H1 (cell line): ENCODE data around the gene BMI1. TPM values are rescaled to one million over a fixed set of nuclear protein-coding genes. Genes with fewer than 3 reads are reported as not detected.

Source experiments
- CTCF ChIA-PET: fragments of 300-600 bp; sonication (Branson Sonifier 250); formaldehyde crosslinking; loops from one replicate; lab custom pipeline; 2021; ENCODE audit not compliant: partially characterized antibody; lab: Charles Lee
- POLR2A ChIA-PET: fragments of 300-600 bp; sonication (Branson Sonifier 250); formaldehyde crosslinking; loops from one replicate; lab custom pipeline; 2021; ENCODE audit warnings: inconsistent platforms; ENCODE audit not compliant: partially characterized antibody; lab: Charles Lee
- DNase-seq, 2 experiments: peaks; one replicate each; pipeline versions ENCODE4 v3.0.0 to v3.0.0-alpha.2; 2010 to 2022; ENCODE audit warnings: low spot score in 2 of 2, low read depth in 1 of 2, mixed read lengths in 1 of 2
- FAIRE-seq: peaks from 2 replicates; lab custom pipeline; 2011; peaks lifted over from hg19 to GRCh38; lab: Jason Lieb, UNC
- H2AFZ ChIP-seq: 2 replicates; pipeline ENCODE4 v1.8.1; 2012; ENCODE audit warnings: low read length, inconsistent platforms
- H2AK5ac ChIP-seq: 2 replicates; pipeline ENCODE4 v1.6.1; 2013; ENCODE audit warnings: low read depth, low read length
- H2BK120ac ChIP-seq: replicated peaks from 2 replicates; pipeline ENCODE3; 2013; ENCODE audit warnings: low read depth, low read length, inconsistent platforms
- H2BK12ac ChIP-seq: 2 replicates; pipeline ENCODE4 v1.6.1; 2013; ENCODE audit warnings: low read depth, low read length
- H2BK15ac ChIP-seq: 2 replicates; pipeline ENCODE4 v1.6.1; 2013; ENCODE audit warnings: low read length
- H2BK20ac ChIP-seq: 2 replicates; pipeline ENCODE4 v1.6.1; 2013; ENCODE audit warnings: low read length
- H2BK5ac ChIP-seq: 2 replicates; pipeline ENCODE4 v1.6.1; 2013; ENCODE audit warnings: low read depth, low read length
- H3K14ac ChIP-seq: 2 replicates; pipeline ENCODE4 v1.6.1; 2013; ENCODE audit warnings: inconsistent platforms; ENCODE audit not compliant: insufficient read length
- H3K18ac ChIP-seq: 2 replicates; pipeline ENCODE4 v1.6.1; 2013; ENCODE audit warnings: low read length; ENCODE audit errors: extremely low read depth
- H3K23ac ChIP-seq: 2 replicates; pipeline ENCODE4 v1.6.1; 2013; ENCODE audit warnings: inconsistent platforms; ENCODE audit not compliant: insufficient read length
- H3K23me2 ChIP-seq: 2 replicates; pipeline ENCODE4 v1.6.1; 2013; ENCODE audit warnings: low read depth, low read length
- H3K27ac ChIP-seq: 2 replicates; pipeline ENCODE4 v1.6.1; 2011; ENCODE audit warnings: low read depth, low read length, inconsistent platforms
- H3K27me3 ChIP-seq, 4 experiments: replicated peaks in 1 of 4; 1 replicate in 1 of 4; 2 replicates in 3 of 4; pipeline versions ENCODE4 v1.6.1 to v1.8.1; 2011 to 2013; ENCODE audit warnings: low read length in 3 of 4, mild to moderate bottlenecking in 3 of 4, inconsistent platforms in 2 of 4, mixed read lengths in 2 of 4, moderate library complexity in 1 of 4; ENCODE audit not compliant: control insufficient read depth in 3 of 4, insufficient read depth in 3 of 4; ENCODE audit errors: extremely low read depth in 1 of 4
- H3K36me3 ChIP-seq, 4 experiments: 2 replicates each; pipeline versions ENCODE4 v1.6.1 to v1.8.1; 2011 to 2013; ENCODE audit warnings: mild to moderate bottlenecking in 4 of 4, low read length in 3 of 4, moderate library complexity in 2 of 4, control low read depth in 1 of 4, inconsistent platforms in 1 of 4; ENCODE audit not compliant: insufficient read depth in 4 of 4, control insufficient read depth in 2 of 4
- H3K4ac ChIP-seq: replicated peaks from 2 replicates; pipeline ENCODE3; 2013; ENCODE audit warnings: low read length, low read depth, mixed read lengths, inconsistent platforms; ENCODE audit not compliant: insufficient read length
- H3K4me1 ChIP-seq, 4 experiments: replicated peaks in 1 of 4; 1 replicate in 1 of 4; 2 replicates in 3 of 4; pipeline versions ENCODE4 v1.6.1 to v1.8.1; 2011 to 2013; ENCODE audit warnings: low read length in 3 of 4, inconsistent platforms in 2 of 4, mixed read lengths in 1 of 4; ENCODE audit not compliant: insufficient read depth in 4 of 4, control insufficient read depth in 3 of 4
- H3K4me2 ChIP-seq, 2 experiments: 2 replicates each; pipeline versions ENCODE4 v1.6.1 to v1.8.1; 2011 to 2013; ENCODE audit warnings: low read depth in 2 of 2, low read length in 2 of 2, control low read depth in 1 of 2, inconsistent platforms in 1 of 2, mild to moderate bottlenecking in 1 of 2; ENCODE audit not compliant: insufficient read depth in 1 of 2
- H3K4me3 ChIP-seq, 4 experiments: fragments of 200-600, 300-600 bp in 1 of 4; sonication (generic), shearing (Covaris generic), sonication (Bioruptor Twin) in 1 of 4; 2 replicates each; pipeline versions ENCODE4 v1.5.1 to v1.8.1; 2011 to 2016; ENCODE audit warnings: low read length in 4 of 4, low read depth in 3 of 4, control low read depth in 2 of 4, inconsistent platforms in 2 of 4, mild to moderate bottlenecking in 2 of 4, mixed read lengths in 1 of 4, moderate library complexity in 1 of 4; ENCODE audit not compliant: insufficient read depth in 2 of 4; ENCODE audit errors: extremely low read depth in 1 of 4
- H3K56ac ChIP-seq: replicated peaks from 2 replicates; pipeline ENCODE3; 2013; ENCODE audit warnings: low read depth, mild to moderate bottlenecking, mixed read lengths, low read length, inconsistent platforms; ENCODE audit not compliant: insufficient read length
- H3K79me1 ChIP-seq: 2 replicates; pipeline ENCODE4 v1.6.1; 2013; ENCODE audit warnings: low read depth, low read length, control low read depth
- H3K79me2 ChIP-seq, 2 experiments: 2 replicates each; pipeline versions ENCODE4 v1.6.1 to v1.8.1; 2012 to 2013; ENCODE audit warnings: low read length in 2 of 2, mild to moderate bottlenecking in 2 of 2, inconsistent platforms in 1 of 2; ENCODE audit not compliant: insufficient read depth in 2 of 2, control insufficient read depth in 1 of 2
- H3K9ac ChIP-seq, 4 experiments: replicated peaks in 1 of 4; 1 replicate in 1 of 4; 2 replicates in 3 of 4; pipeline versions ENCODE4 v1.6.1 to v1.8.1; 2011 to 2013; ENCODE audit warnings: low read depth in 3 of 4, low read length in 3 of 4, control low read depth in 2 of 4, mild to moderate bottlenecking in 2 of 4, moderate library complexity in 2 of 4, inconsistent platforms in 1 of 4; ENCODE audit errors: extremely low read depth in 1 of 4
- H3K9me3 ChIP-seq, 2 experiments: 2 replicates each; pipeline versions ENCODE4 v1.6.1 to v1.8.1; 2012 to 2013; ENCODE audit warnings: mild to moderate bottlenecking in 2 of 2, moderate library complexity in 2 of 2, control low read depth in 1 of 2, inconsistent platforms in 1 of 2, low read depth in 1 of 2, low read length in 1 of 2, mixed read lengths in 1 of 2; ENCODE audit not compliant: insufficient read depth in 2 of 2
- H4K20me1 ChIP-seq, 2 experiments: replicated peaks in 1 of 2; 2 replicates each; pipeline versions ENCODE3 to v1.8.1; 2011 to 2013; ENCODE audit warnings: inconsistent platforms in 2 of 2, low read length in 2 of 2, mild to moderate bottlenecking in 1 of 2; ENCODE audit not compliant: insufficient read depth in 2 of 2, control insufficient read depth in 1 of 2
- H4K5ac ChIP-seq: 2 replicates; pipeline ENCODE4 v1.6.1; 2013; ENCODE audit warnings: low read length, low read depth, mixed read lengths, inconsistent platforms; ENCODE audit not compliant: insufficient read length
- H4K8ac ChIP-seq: 2 replicates; pipeline ENCODE4 v1.8.0; 2013; ENCODE audit warnings: mild to moderate bottlenecking, moderate library complexity, low read length, inconsistent platforms; ENCODE audit not compliant: insufficient read depth; ENCODE audit errors: extremely low read depth
- H4K91ac ChIP-seq: replicated peaks from 2 replicates; pipeline ENCODE3; 2013; ENCODE audit warnings: low read length, mixed read lengths, inconsistent platforms; ENCODE audit not compliant: insufficient read length
- TBP ChIP-seq: IDR thresholded peaks from 2 replicates; pipeline ENCODE4 v1.6.1; 2011; ENCODE audit warnings: low read depth, low read length, improper control_type of control experiment
- ZNF274 ChIP-seq: IDR thresholded peaks from 2 replicates; pipeline ENCODE4 v1.7.0; 2012; ENCODE audit warnings: low read length, borderline replicate concordance; ENCODE audit errors: extremely low read depth
- WGBS, 2 experiments: shearing (Covaris generic) in 1 of 2; methylation state at CpG; one replicate each; pipeline versions ENCODE4 v1.1.6 to v1.1.7; 2013 to 2015; ENCODE audit warnings: low lambda C conversion rate in 2 of 2, mixed read lengths in 2 of 2, inconsistent platforms in 1 of 2, low coverage in 1 of 2, missing lambda C conversion rate in 1 of 2; ENCODE audit not compliant: insufficient replicate concordance in 2 of 2, insufficient coverage in 1 of 2, insufficient read length in 1 of 2; ENCODE audit errors: extremely low coverage in 1 of 2, missing lambda C conversion rate in 1 of 2; 5-methylcytosine and 5-hydroxymethylcytosine counted together
- polyA plus RNA-seq, 7 experiments: library from polyadenylated mRNA; depleted of rRNA in 3 of 7; stranded (reverse) in 5 of 7; unstranded in 2 of 7; fragments of >200 nt in 5 of 7; fragments of 200-250 nt in 2 of 7; gene quantifications; 1 replicate in 5 of 7; 2 replicates in 1 of 7; 4 replicates in 1 of 7; pipeline versions ENCODE4 v1.2.1 to v1.2.3, GENCODE V29; 2011 to 2013; ENCODE audit warnings: missing spikeins in 2 of 7, mixed read lengths in 2 of 7
- total RNA-seq: library from RNA; stranded (reverse); fragmentation: NEBNext Ultra II Directional; extraction: Animal tissue kit (Norgen Biotek cat#: 25700); gene quantifications from 2 replicates; pipeline ENCODE4 v1.2.1, GENCODE V29; 2021

Gene BMI1
- total and polyA plus RNA-seq, 2 of the 8 experiments (the other 6 are each of a cell fraction or from before 2014, with no cell fraction given) = 2.8 to 10.7 TPM

- POLR2A ChIA-PET = no interaction called here
- 85% methylated on average over 3 of the region's 3 CpGs; no CpG with 5 or more reads in 1 of the 2 experiments for WGBS, 2 experiments
- no peak overlapping the region for H3K4ac ChIP-seq
These were observed 27.0 kb upstream of the BMI1 start for GRCh38 chr10:22293747-22294404.

More at GRCh38 chr10:22293747-22294404, 27.0 kb upstream of the BMI1 start:
- Histone ChIP-seq H4K20me1 (no peaks in the 10 kb centered on the region), H2BK120ac (no peak overlapping the region), H3K4me1 (no peaks in the 10 kb centered on the region), H3K56ac (no peak overlapping the region), H2BK12ac (no peak overlapping the region), H4K8ac (no peak overlapping the region), H3K27ac (no peak overlapping the region), H3K4me2 (no peak overlapping the region), H2AFZ (no peak overlapping the region), H2AK5ac (no peak overlapping the region), H3K23ac (no peak overlapping the region), H4K91ac (no peak overlapping the region), H3K9me3 (no peaks in the 10 kb centered on the region), H3K18ac (no peak overlapping the region), H2BK20ac (no peak overlapping the region), H3K9ac (no peak overlapping the region), H3K23me2 (no peaks in the 10 kb centered on the region), H2BK5ac (no peak overlapping the region), H3K14ac (no peak overlapping the region), H3K4me3 (no peak overlapping the region), H3K27me3 (no peaks in the 10 kb centered on the region), H3K36me3 (no peaks in the 10 kb centered on the region), H3K79me2 (no peaks in the 10 kb centered on the region), H4K5ac (no peak overlapping the region), H3K79me1 (no peaks in the 10 kb centered on the region), H2BK15ac (no peak overlapping the region)
- no peak for TF ChIP-seq ZNF274
- no peak for TF ChIP-seq TBP
- DNase-seq = no peak
- no peak for FAIRE-seq
- CTCF ChIA-PET = no interaction called here
